Right hindlimb (tissue), 1 donor: ENCODE data around the gene AAK1.
"Not testable (repeated sequence)": the region's sequence is repeated elsewhere in the genome, so short reads cannot be mapped to it uniquely, and the experiment has no call there.

Experiments
- DNase-seq: peaks from one replicate; pipeline ENCODE4 v3.0.0-alpha.2; 2018

AAK1 gene

GRCh38 chr2:69624131-69624530, 19.4 kb downstream of the AAK1 start:
- DNase-seq: no peak

- DNase-seq: no peak
Measured at GRCh38 chr2:69623236-69623635, 20.3 kb downstream of the AAK1 start.

GRCh38 chr2:69622805-69623204, 20.7 kb downstream of the AAK1 start:
- not testable (repeated sequence) for DNase-seq

DNA sequence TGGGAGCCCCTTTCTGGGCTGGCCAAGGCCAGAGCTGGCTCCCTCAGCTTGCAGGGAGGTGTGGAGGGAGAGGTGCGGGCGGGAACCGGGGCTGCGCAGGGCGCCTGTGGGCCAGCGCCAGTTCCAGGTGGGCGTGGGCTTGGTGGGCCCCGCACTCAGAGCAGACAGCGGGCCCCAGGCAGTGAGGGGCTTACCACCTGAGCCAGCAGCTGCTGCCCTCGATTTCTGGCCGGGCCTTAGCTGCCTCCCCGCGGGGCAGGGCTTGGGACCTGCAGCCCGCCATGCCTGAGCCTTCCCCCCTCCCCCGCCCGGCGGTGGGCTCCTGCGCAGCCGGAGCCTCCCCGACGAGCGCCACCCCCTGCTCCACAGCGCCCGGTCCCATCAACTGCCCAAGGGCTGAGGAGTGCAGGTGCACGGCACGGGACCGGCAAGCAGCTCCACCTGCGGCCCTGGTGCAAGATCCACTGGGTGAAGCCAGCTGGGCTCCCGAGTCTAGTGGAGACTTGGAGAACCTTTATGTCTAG, 21.5 kb downstream of the AAK1 start:
- not testable (repeated sequence) for DNase-seq

DNA sequence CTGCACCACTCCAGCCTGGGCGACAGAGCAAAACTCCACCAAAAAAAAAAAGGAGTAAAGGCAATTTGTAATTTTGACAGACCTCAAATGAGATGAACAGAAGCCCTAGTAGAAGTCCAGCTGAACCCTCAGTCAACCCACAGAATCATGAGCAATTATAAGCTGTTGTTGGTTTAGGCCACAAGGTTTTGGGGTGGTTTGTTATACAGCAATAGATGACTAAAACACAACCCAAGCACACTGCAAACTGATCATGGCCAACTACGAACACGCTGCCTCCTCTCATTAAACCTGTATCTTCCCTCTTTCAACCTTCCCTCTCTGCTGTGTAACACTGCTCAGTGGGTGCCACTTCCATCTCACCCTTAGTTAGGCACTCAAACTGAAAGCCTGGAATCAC, 22.1 kb downstream of the AAK1 start:
- no peak for DNase-seq

DNA sequence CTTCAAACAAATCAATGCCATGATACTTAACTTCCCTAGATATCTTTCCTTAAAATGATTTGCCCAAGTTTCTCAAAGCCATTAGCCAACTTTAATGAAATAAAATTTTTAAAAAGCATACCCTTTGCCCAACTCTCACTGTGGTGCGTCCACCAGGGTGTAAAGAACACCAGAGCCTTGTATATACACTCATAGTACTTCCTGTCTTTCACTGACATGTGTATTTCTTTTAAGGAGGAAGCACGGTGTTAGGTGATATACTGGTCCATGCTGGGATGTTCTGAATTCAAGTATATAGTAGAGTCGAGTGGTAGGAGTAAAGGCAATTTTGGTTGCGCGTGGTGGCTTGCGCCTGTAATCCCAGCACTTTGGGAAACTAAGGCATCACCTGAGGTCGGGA, 22.7 kb downstream of the AAK1 start:
- DNase-seq: no peak

GRCh38 chr2:69619725-69620124, 23.8 kb downstream of the AAK1 start:
- no peak for DNase-seq

DNA sequence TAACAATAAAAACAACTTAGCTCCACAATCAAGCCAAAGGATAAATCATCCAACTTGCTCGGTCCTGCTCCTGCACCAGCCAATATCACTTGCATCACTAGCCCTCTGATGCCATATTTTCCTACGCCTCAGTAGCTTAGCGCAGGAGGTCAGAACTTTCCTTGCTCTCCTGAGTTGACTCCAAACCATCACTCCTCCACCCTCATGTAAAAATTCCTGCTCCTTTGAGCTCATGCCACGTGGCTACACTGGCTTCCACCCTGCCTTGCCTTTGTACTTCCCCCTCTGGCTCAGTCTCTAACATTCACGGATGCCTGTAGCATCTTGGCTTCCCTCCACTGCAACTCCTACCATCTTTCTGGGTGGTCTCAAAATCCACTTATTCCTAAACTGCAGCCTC, 25.2 kb downstream of the AAK1 start:
- DNase-seq: peak; percentile 47

DNA sequence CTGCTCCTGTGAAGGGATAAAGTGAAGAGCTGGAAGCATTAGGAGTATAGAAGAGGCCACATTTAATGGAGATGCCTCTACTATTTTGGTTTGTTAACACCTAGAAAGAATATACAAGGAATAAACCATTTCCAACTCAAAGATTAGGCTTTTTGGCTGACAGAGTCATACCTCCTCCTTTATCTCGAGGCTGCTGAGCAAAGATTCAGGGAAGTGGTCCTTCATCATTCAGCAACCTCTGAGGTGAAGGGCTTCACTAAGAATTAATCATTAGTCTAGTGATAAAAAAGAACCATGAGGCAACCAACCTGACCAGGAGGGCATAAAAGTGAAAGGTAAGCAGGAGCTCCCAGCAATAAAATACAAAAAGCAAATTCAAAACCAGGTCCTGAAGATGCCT, 25.8 kb downstream of the AAK1 start:
- no peak for DNase-seq

GRCh38 chr2:69616755-69617154, 26.8 kb downstream of the AAK1 start:
- DNase-seq: no peak

- no peak for DNase-seq
Measured at GRCh38 chr2:69615969-69616368, 27.6 kb downstream of the AAK1 start.

GRCh38 chr2:69615078-69615625, 28.4 kb downstream of the AAK1 start:
- DNase-seq: no peak

DNA sequence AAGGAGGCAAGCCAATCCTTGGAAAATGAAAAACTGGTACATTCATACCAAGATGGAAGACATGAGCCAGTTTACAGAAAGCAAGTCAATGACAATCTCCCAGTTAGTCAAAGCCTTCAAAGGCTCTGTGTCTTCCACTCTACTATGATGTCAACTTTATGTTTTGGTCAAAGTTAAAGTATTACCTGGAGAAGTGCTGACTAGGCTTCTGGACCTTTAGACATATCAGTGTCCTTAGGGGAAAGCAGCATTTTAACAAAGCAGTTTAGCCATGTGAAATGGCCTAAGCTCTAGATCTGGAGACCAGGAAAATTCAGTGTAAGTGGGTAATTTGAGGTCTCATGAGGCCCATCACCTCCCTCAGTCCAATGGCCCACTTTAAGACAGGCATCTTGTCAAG, 30.8 kb downstream of the AAK1 start:
- DNase-seq: no peak

DNA sequence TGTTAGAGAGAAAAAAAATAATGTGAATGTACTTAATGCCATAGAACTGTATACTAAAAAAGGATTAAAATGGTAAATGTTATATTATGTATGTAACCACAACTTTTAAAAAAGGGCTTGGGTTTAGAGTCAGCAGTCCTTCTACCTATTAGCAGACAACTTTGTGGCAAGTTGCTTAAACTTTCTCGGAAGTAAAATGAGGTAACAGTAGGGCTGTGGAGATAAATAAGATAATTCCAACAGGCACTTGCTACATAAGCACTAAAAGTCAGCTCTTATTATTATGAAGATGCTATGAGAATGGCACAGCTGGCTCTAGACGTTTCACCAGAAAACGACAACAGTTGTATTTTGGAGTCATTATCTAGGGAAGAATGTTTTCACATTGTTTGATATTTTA, 31.3 kb downstream of the AAK1 start:
- DNase-seq: no peak

DNA sequence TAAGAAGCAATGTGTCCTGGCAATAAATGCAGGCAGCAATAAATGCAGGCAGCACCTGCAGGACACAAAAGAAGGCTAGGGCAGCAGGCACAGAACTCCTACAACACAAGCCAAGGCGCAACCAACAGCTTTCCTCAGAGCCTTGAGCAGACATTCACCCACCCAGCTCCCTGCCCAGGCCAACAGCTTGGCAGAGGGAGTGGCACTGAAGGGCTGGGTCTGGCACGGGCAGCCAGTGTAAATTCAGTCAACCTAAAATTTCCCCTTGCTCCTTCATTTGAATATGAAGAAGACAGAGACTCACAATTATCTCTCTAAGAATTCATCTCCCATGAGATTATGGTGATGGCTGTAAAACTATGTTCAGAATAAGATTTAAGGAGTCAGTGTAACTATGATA, 35.4 kb downstream of the AAK1 start:
- DNase-seq: no peak

DNA sequence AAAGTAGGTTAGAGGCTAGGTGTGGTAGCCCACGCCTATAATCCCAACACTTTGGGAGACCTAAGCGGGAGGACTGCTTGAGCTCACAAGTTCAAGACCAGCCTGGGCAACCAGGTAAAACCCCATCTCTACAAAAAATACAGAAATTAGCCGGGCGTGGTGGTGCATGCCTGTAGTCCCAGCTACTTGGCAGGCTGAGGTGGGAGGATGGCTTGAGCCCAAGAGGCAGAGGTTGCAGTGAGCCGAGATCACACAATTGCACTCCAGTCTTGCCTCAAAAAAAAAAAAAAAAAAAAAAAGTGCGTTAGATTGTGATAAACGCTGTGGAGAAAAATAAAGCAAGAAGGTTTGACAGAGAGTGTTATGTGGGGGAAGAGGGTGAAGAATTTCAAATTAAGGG, 36.8 kb downstream of the AAK1 start:
- not testable (repeated sequence) for DNase-seq

GRCh38 chr2:69605284-69605683, 38.3 kb downstream of the AAK1 start:
- DNase-seq: no peak

DNA sequence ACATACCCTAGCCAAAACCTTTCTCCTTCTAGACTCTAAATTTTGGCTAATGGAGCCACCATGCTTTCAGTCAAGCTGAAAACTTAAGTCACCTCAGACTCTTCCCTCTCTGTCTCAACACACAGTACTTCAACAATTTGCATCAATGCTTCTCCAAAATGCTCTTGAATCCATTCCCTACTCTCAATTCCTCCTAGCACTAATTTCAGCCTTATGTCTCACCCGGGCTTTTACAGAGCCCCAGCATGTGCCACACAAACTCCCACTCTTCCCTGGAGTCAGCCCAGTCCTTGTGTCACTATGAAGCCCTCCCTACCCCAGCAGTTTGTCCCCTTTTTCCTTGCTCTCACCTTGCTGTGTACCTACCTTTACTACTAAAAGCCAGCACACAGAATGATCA, 38.7 kb downstream of the AAK1 start:
- no peak for DNase-seq

DNA sequence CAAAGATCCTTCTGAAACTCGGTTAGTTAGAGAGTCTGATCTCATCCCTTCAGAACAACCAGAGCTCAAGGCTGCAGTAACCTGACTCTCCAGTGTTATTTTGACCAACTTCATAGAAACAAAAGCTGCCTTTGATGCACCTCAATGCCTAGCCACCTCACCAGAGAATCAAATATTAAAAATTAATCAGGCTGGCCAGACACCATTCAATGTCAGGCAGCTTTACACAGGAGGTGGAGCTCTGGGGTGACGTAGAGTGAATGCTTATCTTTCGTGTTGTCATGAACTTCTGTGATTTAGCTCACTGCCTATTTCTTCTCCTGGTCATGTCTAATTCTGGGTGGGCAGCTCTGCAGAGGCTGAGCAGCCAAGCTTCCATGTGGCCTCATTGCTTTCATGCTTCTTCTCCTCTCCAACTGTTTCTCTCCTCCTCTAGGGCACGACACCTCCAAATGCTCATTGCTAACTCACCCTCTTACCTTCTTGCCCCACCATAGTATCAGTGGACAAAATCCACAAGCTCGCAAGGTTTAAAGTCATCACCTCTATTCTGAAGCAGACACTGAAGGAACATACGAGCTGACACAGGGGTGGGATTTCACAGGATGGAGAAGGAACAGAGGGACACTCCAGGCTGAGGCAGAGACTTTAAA, 39.4 kb downstream of the AAK1 start:
- no peak for DNase-seq

DNA sequence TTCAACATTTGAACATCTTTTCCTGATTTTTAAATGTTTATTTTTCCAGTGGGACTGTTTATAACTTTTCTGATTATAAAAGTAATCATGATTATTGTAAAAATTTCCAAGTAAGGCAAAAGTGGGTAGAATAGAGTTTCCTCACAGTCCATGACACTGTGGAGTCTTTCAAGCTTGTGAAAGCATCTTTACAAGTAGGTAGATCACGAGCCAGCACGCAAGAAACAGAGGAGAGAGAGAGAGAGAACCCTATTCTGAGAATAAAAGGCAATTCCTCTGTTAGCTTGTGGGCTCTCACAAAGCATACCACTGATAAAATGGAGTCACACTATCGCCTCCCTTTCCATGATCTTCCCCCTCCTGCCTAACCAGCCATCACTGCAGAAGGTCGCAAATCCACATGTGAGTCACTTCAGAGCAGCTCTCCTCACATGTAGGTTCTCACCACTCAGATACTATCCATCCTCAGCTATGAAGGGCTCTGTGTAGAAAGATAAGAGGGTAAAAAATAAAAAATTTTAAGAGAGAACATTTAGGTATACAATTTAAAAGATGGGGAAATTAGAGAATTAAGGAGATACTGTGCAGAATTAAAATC, 40.3 kb downstream of the AAK1 start:
- no peak for DNase-seq

DNA sequence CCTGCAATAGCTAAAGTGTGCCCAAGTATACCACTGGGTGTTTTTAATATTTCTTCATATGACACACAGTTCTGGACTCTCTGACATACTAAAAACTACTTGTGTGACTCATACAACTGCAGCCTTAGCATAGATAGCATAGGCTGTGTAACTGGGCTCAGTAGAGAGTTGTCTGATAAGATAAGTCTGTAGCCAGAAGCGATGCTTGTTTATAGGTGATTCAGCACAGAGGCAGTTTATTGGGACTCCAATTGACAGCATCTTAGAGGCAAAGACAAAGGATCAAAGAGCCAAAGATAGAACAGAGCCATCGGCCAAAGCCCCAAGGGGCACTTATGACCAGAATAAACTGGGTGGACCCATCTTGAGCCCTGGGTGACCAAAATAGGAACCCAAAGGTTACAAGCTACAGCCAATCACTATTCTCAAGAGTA, 42.3 kb downstream of the AAK1 start:
- no peak for DNase-seq

GRCh38 chr2:69600425-69600824, 43.1 kb downstream of the AAK1 start:
- no peak for DNase-seq

- no peak for DNase-seq
Measured at GRCh38 chr2:69597843-69598610, 45.5 kb downstream of the AAK1 start.

DNA sequence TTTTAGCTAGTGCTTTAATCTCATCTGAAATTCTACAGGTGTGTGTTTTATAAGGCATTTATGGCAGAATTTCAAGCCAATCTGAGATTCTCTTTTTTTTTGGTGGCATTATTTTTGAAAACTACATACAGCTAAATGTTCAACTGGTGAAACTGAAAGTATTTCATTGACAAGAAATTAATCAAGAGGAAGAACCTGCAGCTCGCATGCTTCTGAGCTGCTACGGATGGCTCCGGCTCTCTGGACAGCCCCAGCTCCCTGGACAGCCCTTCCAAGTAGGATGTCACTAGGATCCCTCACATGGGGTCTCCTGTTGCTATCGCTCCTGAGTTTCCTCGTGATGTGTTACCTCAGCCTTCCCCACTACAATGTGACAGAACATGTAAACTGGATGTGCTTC, 46.4 kb downstream of the AAK1 start:
- no peak for DNase-seq
